Stimulated activated CD4-positive, alpha-beta T cell treated with anti-CD3 and anti-CD28 coated beads, Interleukin-15, amount 100 ng/mL, for 1 hour (primary cell): ENCODE results near the gene CYTIP.

Experiments
- DNase-seq, 2 donors: peaks; one replicate each; pipeline ENCODE4 v3.0.0-alpha.2; 2020; ENCODE audit warnings: low read depth in 1 of 2, low spot score in 1 of 2

The CYTIP gene

DNA sequence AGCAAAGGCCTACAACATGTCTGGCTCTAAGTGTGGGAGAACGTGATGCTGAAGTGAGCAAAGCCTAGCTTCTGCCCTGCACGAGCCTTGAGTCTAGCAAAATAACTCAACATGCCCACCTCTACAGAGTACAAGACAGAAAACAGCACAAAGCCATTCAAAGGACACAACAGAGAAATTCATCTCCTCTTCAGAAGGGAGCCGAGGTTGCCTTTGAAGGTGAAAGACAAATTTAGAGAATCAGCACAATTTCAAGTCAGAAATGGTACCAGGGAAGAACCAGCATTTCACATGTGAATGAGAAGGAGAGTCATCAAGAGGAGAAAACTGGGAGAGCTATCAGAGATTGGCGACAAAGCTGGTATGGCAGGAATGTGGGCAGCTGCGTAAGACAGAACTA, 21.7 kb upstream of the CYTIP start:
- no peak for DNase-seq

DNA sequence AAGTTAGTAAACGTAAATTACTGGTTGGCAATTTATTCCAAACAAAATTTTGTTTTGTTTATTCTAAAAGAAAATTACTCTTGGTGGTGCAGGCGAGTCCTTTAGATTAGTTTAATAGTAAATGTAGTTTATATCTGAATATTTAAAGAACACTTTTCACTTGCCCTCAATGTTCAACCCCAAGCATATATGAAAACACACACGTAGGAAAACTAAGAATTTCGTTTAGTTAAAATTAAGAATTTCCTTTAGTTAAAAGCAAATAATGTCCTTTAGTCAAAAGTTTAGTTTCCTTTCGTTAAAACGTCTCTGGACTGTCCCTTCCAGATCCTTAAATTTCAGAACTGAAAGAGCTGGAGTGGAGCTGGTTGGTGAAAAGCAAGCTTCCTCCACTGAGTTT, 19.1 kb upstream of the CYTIP start:
- DNase-seq: no peak

DNA sequence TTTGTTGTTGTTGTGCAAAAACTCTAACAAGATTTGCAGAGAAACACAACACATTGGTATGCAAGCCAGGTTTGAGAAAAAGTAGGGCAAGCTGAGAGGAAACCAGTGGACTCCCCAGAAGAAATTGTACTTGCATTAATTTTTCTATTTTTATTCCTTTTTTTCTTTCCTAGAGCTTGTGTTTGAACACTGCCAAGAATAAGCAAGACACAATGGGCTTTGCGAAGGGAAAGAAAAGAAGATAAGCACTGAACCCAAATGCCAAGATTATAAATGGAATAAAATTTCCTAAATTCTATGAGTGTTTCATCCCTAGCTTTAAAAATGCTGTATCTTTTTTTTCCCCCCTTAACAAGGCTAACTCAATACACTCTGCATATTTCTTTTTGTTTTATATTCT, 17.0 kb upstream of the CYTIP start:
- DNase-seq: no peak

DNA sequence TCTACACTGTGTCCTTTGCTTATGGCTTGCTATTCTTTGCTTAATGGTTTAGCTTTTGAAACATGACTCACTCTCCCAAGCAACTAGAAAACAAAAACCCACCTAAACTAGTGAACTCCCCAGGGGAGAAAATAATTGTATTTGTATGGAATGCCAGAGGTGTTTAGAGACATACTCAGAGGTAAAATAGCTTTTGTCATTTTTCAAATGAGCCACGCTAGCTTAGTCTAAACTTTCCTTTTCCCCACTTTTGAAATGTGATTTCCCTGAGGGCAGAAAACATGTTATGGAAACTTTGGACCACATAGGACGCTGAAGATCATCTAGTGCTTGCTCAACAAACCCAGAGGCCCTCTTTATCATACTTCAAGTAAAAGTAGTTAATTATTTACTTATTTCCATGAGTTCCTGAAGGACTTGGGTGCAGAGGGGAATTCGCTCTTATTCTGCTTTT, 16.5 kb upstream of the CYTIP start:
- DNase-seq: no peak

DNA sequence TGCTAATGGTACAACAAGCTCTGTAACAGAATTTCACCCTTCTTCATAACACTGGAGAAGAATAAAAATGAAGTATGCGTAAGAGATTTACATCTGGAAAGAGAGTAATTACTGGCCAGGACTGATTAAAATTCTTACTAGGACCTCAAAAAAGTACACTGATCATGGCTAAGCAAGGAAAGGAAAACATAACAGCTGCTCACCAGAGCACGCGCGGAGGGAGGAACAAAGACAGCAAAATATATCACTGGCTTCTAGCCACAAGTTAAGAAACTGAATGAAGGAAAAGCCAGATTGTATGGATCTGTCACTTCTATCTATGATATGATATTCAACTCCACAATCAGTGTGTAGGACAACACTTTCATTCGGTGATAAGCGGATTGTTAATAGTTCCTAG, 15.6 kb upstream of the CYTIP start:
- no peak for DNase-seq

DNA sequence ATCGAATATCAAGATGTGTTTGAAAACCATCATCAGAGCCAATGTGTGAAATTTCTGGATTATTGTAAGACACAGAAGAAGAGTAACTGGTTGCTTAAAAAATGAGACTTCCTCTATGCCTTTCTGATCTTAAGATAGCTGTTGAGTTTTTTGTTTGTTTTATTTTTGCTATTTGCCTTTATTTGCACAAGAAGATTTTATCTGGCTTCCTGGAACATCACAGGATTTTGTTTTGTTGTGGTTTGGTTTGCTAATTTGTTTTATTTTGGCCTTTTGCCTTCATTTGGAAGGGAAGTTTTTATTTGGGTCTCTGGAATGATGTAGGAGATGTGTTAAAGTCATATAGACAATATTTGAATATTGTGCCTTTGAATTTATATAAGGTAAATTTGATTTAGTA, 3.9 kb upstream of the CYTIP start:
- DNase-seq: no peak

DNA sequence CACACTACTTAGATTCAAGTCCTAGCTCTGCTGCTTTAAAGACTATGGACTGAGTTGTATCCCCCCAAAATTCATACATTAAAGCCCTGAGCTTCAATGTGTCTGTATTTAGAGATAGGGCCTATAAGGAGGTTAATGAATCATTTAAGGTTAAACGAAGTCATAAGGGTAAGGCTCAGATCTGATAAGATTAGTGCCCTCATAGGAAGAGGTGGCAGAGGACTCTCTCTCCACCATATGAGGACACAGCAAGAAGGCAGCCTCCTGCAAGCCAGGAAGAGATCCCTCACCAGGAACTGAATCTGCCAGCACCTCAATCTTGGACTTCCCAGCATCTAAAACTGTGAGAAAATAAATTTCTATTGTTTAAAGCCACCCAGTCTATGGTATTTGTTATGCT, 3.1 kb upstream of the CYTIP start:
- no peak for DNase-seq

DNA sequence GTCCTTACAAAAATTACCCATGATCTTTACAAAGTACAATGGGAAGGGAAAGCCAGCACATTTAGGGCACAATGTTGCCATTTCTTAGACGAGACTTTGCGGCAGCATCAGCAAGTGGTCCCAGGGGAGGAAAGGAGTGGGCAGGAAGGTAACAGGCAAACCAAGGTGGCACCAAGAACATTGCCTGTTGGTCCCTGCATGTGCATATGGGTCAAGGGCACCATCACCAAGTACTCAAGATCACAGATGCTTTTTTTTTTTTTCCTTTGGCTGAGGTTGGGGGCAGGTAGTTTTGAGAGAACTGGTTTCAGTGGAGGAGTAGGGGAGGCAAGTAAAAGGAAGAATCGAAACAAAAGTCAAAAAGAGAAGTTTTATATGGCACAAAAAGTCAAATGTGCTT, 752 bp upstream of the CYTIP start:
- DNase-seq: no peak

DNA sequence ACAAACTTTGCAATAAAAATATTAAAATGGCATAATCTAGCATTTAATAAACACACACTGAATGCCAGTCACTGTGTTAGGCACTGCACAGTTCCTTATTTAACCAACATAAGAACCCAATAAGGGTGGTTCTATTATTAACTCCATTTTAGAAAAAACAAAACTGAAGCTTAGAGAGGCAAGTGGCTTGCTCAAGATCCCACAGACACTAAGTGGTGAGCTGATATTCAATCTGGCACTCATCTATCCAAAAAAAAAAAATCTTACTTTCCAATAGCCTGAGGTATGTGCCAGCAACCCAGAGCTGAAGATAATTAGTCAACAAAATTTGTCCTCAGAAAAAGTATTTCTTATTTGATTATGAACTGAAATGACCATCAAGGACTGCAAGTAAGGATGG, 799 bp downstream of the CYTIP start:
- no peak for DNase-seq

DNA sequence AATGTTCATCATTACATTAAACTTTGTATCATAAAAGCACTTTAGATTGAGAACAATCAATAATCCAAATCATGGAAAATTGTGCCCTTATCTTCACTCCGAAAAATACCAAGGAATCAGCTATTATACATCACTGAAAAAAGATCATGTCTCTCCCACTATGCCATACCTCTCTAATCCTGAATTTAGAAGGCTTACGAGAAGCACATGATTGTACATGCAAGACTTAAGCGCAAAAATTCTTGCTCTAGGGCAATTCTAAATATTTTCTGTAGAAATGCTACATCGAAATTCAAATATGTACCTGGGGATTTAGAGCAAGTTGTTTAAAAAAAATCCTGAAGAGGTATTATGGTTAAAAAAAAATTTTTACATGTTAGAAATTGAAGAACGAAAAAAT, 1.3 kb downstream of the CYTIP start:
- DNase-seq: no peak

DNA sequence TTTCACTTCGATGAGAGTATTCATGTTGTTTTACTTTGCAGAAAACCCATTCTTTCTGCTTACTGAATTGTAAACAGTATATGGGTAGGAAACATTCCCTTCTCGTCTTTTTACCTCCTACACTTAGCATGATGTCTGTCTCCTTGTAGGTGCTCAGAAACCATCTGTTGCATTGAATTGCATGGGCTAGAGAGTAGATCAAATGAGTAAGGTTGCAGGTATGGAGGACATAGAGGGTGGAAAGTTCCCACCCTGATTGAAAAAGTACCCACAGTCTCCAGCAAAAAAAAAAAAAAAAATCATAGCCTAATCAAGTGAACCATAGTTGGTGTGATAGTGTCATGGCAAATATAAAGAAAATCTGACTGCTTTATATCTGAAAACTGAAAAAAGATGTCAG, 1.7 kb downstream of the CYTIP start:
- no peak for DNase-seq

DNA sequence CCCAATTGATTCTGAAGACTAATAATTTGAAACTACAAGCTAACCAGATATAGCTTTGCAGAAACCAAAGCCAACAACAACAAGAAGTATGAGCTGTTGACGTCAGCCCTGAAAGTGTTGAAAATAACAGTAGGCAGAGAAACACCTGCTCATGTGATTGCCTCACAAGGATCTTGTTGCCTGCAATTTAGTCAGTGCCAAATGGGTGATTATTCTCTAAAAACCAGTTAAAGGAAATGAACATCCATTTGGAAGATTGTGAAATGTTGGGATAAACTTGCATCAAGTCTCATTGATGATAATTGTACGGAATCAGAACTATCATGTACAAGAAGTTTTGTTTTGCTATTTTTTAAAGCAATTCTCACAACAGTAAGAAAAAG, 2.8 kb downstream of the CYTIP start:
- no peak for DNase-seq

DNA sequence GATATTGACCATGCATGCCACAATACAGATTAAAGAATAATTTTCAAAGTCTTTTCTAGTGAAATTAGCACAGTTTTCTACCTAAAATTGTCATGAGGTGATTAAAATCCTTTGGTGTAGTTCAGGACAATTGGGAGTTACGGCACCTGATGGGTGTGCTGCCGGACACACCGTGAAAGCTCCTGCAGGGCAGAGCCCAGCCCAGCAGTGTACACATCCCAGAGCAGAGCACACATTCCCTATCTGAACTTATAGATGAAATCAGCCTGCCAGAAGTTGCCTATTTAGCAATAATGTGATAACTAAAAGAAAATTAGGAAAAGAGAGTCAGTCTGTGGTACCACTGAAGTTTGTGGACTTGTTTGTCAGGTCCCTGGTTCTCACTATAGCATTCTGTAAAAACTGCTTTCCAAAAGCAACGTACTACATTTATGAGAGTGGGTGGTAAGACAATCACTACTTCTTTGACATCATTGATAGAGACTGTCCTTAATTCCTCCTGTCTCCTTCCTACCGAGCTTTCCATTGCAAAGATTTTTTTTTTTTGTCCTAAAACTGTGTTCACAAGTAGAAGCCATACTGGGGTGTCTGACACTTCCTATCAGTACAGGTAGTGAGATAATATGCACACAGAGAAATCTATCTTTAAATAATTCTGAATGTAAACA, 3.4 kb downstream of the CYTIP start:
- no peak for DNase-seq

DNA sequence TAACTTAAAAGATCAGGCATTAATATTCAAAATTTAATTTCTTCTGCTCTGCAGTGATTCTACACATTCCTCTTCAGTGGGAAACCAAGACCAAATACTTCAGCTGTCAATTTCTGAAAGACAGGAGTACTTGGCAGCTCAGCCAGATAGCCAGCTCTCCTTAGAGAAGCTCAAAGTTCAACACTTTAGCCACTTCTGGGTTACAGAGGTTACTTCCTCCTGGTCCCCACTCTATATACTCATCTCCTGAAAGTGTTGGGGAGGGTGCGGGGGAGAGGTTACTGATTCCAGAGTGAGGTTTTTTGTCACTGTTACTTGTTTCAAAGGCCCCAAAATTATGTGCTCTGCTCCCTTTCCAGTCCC, 4.1 kb downstream of the CYTIP start:
- no peak for DNase-seq

DNA sequence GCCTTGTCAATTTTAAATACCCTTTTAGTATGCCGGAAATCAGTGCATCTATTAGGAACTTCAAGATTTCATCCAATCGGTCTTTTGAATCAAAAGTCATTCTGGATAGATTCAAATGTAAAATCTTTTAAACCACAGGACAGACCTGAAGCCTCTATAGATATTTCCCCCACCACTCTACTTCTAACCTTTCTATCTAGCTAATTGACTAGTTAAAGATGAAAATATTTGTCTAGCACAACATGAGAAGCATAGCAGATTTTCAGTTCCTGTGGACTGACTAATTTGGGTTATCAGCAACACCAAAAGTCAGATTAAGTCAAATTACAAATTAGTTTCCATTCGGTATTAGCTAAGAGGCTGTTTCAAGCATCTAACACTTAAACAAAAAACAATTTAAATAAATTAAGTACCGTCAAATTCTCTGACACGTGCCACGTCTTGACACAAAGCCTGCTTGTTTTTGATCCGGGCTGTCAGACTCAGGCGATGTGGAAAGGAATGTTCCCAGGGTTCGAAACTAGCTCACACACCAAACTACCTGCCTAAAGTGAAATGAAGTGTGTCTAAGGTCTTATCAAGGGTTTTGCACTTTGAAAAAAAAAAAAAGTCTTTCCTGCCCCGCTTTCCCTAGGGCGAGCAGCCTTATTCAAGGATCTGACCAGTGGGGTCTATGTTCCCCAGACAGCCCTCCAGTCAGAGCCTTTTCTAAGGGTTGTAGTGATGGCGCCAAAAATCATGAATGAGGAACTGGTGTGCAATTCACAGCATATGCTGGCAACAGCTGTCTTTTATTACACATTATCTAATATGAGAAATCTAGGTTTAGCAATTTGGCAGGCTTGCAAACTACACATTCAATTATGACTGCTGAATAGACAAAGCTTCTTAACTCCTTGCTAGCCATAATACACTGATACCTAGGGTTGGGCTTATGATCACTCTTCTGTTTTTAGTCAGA, 4.7 kb downstream of the CYTIP start:
- DNase-seq: no peak

DNA sequence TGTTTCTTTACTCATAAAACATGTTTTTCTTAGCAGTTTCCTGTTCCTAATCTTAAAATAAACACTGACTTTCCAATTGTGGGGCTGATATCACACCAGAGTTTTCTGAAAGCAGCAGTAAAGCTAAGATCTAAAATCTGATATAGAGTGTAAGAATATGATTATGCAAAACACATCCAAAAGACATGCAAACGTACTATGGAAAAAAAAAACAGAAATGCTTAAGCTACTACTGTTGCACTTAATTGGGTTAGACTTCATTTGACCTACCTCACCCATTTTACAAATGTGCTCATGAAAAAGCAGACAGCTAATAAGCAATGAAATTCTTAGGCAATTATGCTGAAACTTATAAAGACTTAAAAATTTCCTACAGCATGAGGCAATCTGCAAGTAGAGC, 10.5 kb downstream of the CYTIP start:
- DNase-seq: no peak

DNA sequence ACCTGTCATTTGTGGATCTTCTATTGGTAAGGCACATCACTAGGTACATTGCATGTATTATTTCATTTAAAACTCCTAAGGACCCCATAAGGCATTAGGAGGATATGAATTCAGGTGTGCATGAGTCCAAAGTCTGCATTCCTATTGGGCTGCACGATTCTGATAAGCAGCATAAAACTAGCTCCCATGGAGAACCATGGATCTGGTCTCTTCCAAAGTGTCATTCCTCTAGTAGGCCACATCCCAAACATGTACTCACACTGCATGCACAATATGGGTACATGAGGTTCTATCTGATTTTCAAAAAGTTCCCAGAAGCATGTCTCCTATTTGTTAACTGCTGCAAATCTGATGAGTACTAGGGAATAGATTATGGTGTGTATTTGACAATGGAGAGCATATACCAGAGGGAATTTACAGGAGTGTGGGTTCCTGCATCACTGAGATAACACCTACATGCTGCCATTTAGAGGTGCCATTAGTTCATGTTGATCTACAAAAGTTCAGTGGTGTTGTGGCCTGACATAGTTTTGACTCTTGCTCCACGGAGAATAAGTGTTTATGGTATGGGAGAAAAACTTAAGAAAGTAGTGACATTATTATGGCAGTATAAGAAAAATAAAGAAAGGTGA, 11.3 kb downstream of the CYTIP start:
- DNase-seq: no peak

DNA sequence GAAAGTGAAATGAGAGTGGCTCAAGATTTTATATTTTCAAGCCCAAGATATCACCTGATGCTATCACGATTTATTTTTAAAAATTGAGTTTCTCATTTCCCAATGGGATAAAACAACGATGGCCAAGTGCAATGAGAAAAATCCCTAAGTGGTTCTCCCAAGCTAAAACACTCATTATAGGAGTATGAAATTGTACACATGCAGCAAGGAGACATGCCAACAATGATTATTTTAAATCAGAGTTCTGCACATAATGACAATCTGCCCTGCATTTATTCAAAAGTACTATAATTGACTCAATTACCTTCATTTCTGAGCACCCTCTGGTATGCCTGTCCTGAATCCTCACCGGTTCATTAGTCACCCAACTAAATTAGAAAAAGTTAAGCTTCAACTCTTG, 12.7 kb downstream of the CYTIP start:
- DNase-seq: no peak

DNA sequence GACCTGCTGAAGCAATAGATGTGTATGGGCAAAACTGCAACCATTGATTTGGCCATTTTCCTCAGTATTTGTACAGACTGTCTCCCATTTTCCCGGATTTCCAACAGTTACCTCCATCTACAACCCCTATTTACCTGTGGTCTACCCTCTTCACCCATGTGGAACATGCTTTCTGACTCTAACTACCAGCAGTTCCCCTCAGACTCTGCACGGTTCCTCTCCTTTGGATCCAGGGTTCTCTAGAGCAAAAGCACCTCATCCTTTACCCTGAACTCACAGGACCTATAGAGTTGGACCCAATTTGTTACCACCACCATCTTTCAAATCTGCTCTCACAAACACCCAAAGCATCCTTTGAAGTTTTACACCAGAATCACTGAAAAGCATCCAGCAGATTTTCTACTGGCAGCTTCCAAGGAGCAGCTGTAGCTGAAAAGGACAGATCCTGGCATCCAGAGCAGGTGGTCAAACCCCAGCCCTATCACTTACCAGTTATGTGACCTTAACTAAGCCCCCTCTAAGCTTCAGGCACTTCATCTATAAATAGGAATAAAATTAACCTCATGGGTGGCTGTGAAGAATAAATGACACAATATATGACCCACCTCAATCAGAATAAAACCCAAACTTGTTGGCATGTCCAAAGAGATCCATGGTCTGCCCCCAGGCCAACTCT, 15.3 kb downstream of the CYTIP start:
- DNase-seq: no peak

DNA sequence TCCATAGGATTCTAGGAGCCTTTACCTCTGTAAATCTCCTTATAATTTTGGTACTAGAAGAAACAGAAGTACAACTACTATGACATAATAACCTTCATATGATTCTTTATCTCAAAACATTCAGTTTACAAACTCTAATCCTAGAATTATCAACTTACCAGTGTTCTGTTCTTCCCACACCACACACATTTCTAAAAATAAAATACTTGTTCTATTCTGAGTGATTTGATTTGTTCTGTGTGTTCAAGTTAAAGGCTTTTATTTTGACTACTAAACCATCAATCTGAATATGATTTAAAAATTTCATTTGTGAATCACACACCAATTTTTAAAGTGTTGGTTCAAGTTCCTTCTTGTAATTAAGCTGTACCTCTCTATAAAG, 16.0 kb downstream of the CYTIP start:
- DNase-seq: no peak

DNA sequence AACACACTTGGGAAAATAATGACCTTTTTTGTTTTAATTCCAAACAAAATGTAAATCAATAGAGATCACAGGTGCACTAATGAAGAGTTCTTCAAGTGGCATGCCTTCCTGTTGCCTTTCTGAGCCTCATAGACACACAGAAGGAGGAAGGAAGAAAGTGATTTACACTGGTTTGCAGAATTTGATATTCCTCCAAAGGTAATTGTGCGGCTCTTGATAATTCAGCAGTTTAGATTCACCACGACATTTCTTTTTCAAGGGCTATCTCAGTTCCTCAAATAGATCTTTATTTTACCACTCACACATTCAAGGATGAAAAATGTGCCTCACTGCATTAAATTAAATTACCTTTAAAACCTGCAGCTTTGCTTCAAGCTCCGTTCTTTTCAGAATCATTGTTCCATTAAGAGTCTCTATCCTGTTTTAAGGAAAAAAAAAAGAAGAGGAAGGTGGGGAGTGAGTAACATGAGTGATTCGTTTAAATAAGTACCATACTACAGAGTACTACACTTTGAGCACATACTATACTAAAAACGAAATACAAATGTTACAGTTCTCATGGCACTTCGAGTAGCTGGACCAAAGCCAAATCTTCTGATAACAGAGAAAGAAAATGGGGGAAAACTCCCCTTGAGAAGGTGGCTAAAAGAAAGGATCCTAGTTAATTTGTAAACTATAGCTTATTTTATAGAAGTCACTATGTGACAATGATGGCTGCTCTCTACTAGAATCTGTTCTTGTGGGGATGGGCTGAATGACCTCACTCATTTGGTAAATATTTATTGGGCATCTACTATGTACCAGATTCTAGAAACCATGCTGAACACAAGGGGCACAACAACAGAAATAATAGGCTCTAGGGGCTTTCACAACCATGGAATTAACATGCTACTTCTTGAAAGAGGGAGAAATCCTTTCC, 16.6 kb downstream of the CYTIP start:
- DNase-seq: no peak
